Measurements from ENCODE around the gene SPINK9. TPM values are rescaled to one million over a fixed set of nuclear protein-coding genes. Genes with fewer than 3 reads are reported as not detected.

SPINK9 gene
- total RNA-seq, 6 donors from 2014 or later, result not detected

DNA sequence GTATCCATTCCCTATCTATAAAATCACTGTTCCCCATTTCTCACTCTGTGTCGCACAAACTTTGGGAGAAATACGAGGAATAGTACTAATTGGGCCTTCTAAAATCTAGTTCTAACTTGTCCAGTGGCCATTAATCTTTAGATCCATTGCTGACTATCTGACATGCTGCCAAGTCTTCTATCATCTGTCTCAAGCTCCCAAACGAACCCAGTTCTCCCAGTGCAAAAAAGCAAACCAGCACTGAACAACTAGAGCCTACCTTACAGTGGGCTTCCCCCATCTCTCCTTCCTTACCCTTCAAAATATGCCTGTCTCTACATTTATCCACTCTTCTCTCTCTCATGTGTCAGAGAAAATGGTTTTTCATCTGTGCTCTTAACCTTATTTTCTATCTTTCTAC is 26.3 kb upstream of the SPINK9 start:
- H3K9me3 ChIP-seq, result no peaks in the 10 kb centered on the region

DNA sequence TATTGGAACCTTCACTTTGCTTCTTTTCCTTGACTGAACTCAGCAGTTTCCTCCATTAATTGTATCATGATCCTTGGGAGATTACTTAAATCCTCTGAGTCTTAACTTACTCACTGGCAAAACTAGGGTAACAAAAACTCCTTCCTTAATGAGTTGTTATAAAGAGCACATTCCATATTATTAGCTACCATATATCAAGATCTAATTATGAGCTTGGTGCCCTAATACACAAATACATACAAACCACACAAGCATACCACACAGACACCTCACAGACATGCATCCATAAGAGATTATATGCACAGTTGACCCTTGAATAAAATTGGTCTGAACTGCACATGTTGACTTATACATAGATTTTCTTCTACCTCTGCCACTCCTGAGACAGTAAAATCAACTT is 25.6 kb upstream of the SPINK9 start:
- Histone ChIP-seq H3K27ac (no peak overlapping the region), H3K36me3 (no peaks in the 10 kb centered on the region), H3K4me3 (no peak overlapping the region), H3K27me3 (no peaks in the 10 kb centered on the region), H3K4me1 (no peaks in the 10 kb centered on the region), H3K9me3 (no peaks in the 10 kb centered on the region)
- ATAC-seq (ENCODE audit: low FRiP score in 2 of 2) (no peak), DNase-seq (no peak)
- no peak for TF ChIP-seq POLR2AphosphoS5 (IDR thresholded peaks at IDR 0.05)
- no peak for TF ChIP-seq EP300 (IDR thresholded peaks at IDR 0.05)
- TF ChIP-seq, protein P1, sequence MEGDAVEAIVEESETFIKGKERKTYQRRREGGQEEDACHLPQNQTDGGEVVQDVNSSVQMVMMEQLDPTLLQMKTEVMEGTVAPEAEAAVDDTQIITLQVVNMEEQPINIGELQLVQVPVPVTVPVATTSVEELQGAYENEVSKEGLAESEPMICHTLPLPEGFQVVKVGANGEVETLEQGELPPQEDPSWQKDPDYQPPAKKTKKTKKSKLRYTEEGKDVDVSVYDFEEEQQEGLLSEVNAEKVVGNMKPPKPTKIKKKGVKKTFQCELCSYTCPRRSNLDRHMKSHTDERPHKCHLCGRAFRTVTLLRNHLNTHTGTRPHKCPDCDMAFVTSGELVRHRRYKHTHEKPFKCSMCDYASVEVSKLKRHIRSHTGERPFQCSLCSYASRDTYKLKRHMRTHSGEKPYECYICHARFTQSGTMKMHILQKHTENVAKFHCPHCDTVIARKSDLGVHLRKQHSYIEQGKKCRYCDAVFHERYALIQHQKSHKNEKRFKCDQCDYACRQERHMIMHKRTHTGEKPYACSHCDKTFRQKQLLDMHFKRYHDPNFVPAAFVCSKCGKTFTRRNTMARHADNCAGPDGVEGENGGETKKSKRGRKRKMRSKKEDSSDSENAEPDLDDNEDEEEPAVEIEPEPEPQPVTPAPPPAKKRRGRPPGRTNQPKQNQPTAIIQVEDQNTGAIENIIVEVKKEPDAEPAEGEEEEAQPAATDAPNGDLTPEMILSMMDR (IDR thresholded peaks at IDR 0.05), result no peak
- no peak for TF ChIP-seq POLR2A (IDR thresholded peaks at IDR 0.05)

More for the DNA sequence above, 26.3 kb upstream of the SPINK9 start:
- no peak for TF ChIP-seq POLR2AphosphoS5 (IDR thresholded peaks at IDR 0.05)
- no peak for TF ChIP-seq POLR2A (IDR thresholded peaks at IDR 0.05)
- no peak for TF ChIP-seq EP300 (IDR thresholded peaks at IDR 0.05)
- TF ChIP-seq, protein P1 (IDR thresholded peaks at IDR 0.05), result no peak
- Histone ChIP-seq H3K4me1 (no peaks in the 10 kb centered on the region), H3K27me3 (no peaks in the 10 kb centered on the region), H3K27ac (no peak overlapping the region), H3K4me3 (no peak overlapping the region), H3K36me3 (no peaks in the 10 kb centered on the region)
- no peak for ATAC-seq (ENCODE audit: low FRiP score in 2 of 2)
- DNase-seq, result no peak
- 82 to 85% methylated on average over 3 of the region's 3 CpGs for WGBS, 2 donors

DNA sequence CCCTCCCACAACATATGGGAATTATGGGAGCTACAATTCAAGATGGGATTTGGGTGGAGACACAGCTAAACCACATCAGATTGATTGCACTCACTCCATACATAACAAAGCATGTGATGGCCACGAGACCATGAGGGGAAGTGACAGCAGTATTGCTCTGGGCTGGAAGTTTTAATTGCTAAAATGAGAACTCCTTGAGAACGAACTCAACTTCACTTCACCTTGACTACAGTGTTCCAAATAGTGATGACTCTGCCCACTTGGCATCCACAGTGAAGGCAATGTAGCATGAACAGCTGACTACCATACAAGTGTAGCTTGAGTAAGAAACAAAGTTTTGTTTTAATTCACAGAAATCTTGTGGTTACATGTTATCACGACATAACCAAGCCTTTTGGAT is 23.9 kb upstream of the SPINK9 start:
- DNase-seq, result no peak
- Histone ChIP-seq H3K27me3 (no peaks in the 10 kb centered on the region), H3K4me3 (no peak overlapping the region), H3K4me1 (no peaks in the 10 kb centered on the region), H3K9me3 (no peaks in the 10 kb centered on the region), H3K36me3 (no peaks in the 10 kb centered on the region), H3K27ac (no peak overlapping the region)
- TF ChIP-seq POLR2A (IDR thresholded peaks at IDR 0.05) (no peak), POLR2AphosphoS5 (IDR thresholded peaks at IDR 0.05) (no peak), EP300 (IDR thresholded peaks at IDR 0.05) (no peak)
- TF ChIP-seq, protein P1 (IDR thresholded peaks at IDR 0.05), result no peak
- ATAC-seq (ENCODE audit: low FRiP score in 2 of 2), result no peak
- 73 to 80% methylated on average over 3 of the region's 3 CpGs for WGBS, 2 donors

DNA sequence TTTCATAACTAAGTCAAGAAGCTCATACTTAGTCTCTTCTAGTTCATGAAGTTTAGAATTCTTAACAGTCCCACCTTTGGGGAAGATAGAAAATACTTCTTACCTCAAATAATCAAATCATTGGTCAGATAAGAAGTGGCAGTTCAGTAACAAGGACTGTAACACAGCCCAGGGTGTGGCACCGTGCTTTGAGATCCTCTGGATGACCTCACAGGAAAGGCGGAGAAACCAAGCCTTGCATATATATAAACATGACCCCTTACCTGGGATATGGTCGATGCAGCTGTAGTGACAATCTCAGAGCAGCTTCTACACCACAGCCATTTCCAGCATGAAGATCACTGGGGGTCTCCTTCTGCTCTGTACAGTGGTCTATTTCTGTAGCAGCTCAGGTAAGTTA is 23.2 kb upstream of the SPINK9 start, which contains the start of gene SPINK7:
Gene SPINK7 (plus strand): TSS at position 271 of the 400 bp plus-strand sequence. CDS start 61 bp downstream, at position 332.
- no peaks in the 10 kb centered on the region for H3K4me1 ChIP-seq
- no peaks in the 10 kb centered on the region for H3K27me3 ChIP-seq
- H3K36me3 ChIP-seq, result no peaks in the 10 kb centered on the region
- H3K4me3 ChIP-seq, result no peak within 1 kb of the TSS
- no peak for DNase-seq
- ATAC-seq (ENCODE audit: low FRiP score in 2 of 2), result no peak
- TF ChIP-seq, protein P1 (IDR thresholded peaks at IDR 0.05), result no peak
- TF ChIP-seq EP300 (IDR thresholded peaks at IDR 0.05) (no peak), POLR2A (IDR thresholded peaks at IDR 0.05) (no peak), POLR2AphosphoS5 (IDR thresholded peaks at IDR 0.05) (no peak)
- 65 to 79% methylated on average over 3 of the region's 3 CpGs for WGBS, 2 donors
- H3K9me3 ChIP-seq, result no peaks in the 10 kb centered on the region
- no peak within 1 kb of the TSS for H3K27ac ChIP-seq

DNA sequence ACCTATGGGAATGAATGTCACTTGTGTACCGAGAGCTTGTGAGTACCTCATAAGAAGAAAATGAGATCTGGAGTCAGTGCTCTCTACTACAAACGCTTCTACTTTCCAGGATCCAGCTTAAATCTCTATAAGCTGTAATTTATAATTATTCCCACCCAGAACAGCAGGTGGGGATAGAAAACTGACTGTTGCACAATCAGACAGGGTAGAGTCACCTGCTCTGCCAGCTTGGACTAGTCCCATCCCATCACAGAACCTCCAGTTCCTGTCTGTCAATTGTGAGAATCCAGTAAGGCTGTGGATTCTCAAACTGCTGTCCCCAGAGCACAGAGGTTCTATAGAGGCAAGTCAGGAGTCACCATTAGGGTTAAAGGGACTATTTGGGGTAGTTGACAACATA is 21.2 kb upstream of the SPINK9 start:
- WGBS, 2 donors, result 93 to 100% methylated on average over 2 of the region's 2 CpGs
- TF ChIP-seq, protein P1 (IDR thresholded peaks at IDR 0.05), result no peak
- TF ChIP-seq POLR2AphosphoS5 (IDR thresholded peaks at IDR 0.05), result no peak
- TF ChIP-seq EP300 (IDR thresholded peaks at IDR 0.05), result no peak
- no peak for TF ChIP-seq POLR2A (IDR thresholded peaks at IDR 0.05)
- H3K4me1 ChIP-seq, result no peaks in the 10 kb centered on the region
- H3K27ac ChIP-seq, result no peak overlapping the region
- DNase-seq, result no peak
- H3K9me3 ChIP-seq, result no peaks in the 10 kb centered on the region
- no peak for ATAC-seq (ENCODE audit: low FRiP score in 2 of 2)
- H3K27me3 ChIP-seq, result no peaks in the 10 kb centered on the region
- H3K4me3 ChIP-seq, result no peak overlapping the region
- H3K36me3 ChIP-seq, result no peaks in the 10 kb centered on the region

Data from upper lobe of left lung (tissue), 6 donors.